Ovary (tissue), 9 donors: ENCODE data around the gene ATN1. TPM values are rescaled to one million over a fixed set of nuclear protein-coding genes. Genes with fewer than 3 reads are reported as not detected.

Experiments
- DNase-seq, 5 donors: peaks; one replicate each; pipeline ENCODE4 v3.0.0-alpha.2; 2019 to 2020
- H3K27ac ChIP-seq, 2 donors: fragments of 200-600 bp; one replicate each; pipeline versions ENCODE4 v1.5.1 to v1.8.0; 2019 to 2022
- H3K27me3 ChIP-seq: fragments of 200-600 bp; one replicate; pipeline ENCODE4 v1.8.0; 2022
- H3K36me3 ChIP-seq: fragments of 200-600 bp; sonication (generic); one replicate; pipeline ENCODE4 v1.5.1; 2019
- H3K4me1 ChIP-seq: one replicate; pipeline ENCODE4 v1.8.1; 2013; ENCODE audit warnings: mild to moderate bottlenecking, moderate library complexity; ENCODE audit not compliant: insufficient read depth
- H3K4me3 ChIP-seq: fragments of 200-600 bp; sonication (generic); one replicate; pipeline ENCODE4 v1.5.1; 2017
- H3K9me3 ChIP-seq, 2 donors: fragments of 200-600 bp in 1 of 2; sonication (generic) in 1 of 2; one replicate each; pipeline versions ENCODE4 v1.5.1 to v1.8.1; 2013 to 2019; ENCODE audit warnings: mild to moderate bottlenecking in 1 of 2, moderate library complexity in 1 of 2
- EP300 ChIP-seq: sonication (generic); formaldehyde crosslinking; IDR thresholded peaks from one replicate; pipeline ENCODE4 v1.6.1; 2017; ENCODE audit warnings: antibody characterized with exemption
- POLR2A ChIP-seq: fragments of 450-650 bp; IDR thresholded peaks from one replicate; pipeline ENCODE4 v1.6.1; 2017; ENCODE audit warnings: antibody characterized with exemption, mild to moderate bottlenecking, moderate library complexity
- WGBS, 3 donors: extraction: QIAGEN DNeasy Blood & Tissue Kit in 1 of 3; methylation state at CpG; one replicate each; pipeline versions ENCODE4 v1.1.5 to v1.1.7; 2013 to 2017; 5-methylcytosine and 5-hydroxymethylcytosine counted together
- intact Hi-C, 4 donors: fragments of 100-400 bp; cut with DNase I; formaldehyde crosslinking; loops; one replicate each; pipeline versions ENCODE4 v1.11.0 to v1.15.1; 2022 to 2023
- polyA plus RNA-seq, 2 donors: library from polyadenylated mRNA; stranded (reverse); fragments of 200-250 nt in 1 of 2; fragments of 350-450 nt in 1 of 2; fragmentation: Illumina TruSeq in 1 of 2; extraction: RNeasy Lipid Tissue Mini Kit (QIAGEN cat#74804) in 1 of 2; gene quantifications; one replicate each; pipeline ENCODE4 v1.2.3, GENCODE V29; 2013 to 2014
- total RNA-seq, 7 donors: library from RNA; depleted of rRNA in 2 of 7; stranded (reverse); fragments of >200 nt in 2 of 7; fragmentation: NEBNext Ultra II Directional in 3 of 7; extraction: Animal tissue kit (Norgen Biotek cat#: 25700) in 3 of 7; gene quantifications; one replicate each; pipeline versions ENCODE4 v1.1.0 to v1.2.4, GENCODE V29; 2016 to 2023
- TF ChIP-seq, protein P1 (sequence below), 3 donors: fragments of 450-650 bp in 2 of 3; fragments of 200-600 bp in 1 of 3; IDR thresholded peaks; one replicate each; pipeline versions ENCODE4 v1.5.1 to v1.8.0; 2016 to 2022; ENCODE audit warnings: antibody characterized with exemption in 3 of 3, mild to moderate bottlenecking in 1 of 3
- donor health status: DM: no; HTN: no; CAD: no; lungs with moderate emphysema.
- donor health status: DM: no; HTN: no; CAD: no.
- donor health status: Bipolar disorder and iron deficiency.
- donor health status: DM: yes; HTN: yes; CAD: no.
- donor health status: DM: no; HTN: no; CAD: no.
- donor health status: DM: yes; HTN: yes; CAD: no.

Gene ATN1
- total and polyA plus RNA-seq, 9 donors: 41.6 to 324 (median 197) TPM

DNA sequence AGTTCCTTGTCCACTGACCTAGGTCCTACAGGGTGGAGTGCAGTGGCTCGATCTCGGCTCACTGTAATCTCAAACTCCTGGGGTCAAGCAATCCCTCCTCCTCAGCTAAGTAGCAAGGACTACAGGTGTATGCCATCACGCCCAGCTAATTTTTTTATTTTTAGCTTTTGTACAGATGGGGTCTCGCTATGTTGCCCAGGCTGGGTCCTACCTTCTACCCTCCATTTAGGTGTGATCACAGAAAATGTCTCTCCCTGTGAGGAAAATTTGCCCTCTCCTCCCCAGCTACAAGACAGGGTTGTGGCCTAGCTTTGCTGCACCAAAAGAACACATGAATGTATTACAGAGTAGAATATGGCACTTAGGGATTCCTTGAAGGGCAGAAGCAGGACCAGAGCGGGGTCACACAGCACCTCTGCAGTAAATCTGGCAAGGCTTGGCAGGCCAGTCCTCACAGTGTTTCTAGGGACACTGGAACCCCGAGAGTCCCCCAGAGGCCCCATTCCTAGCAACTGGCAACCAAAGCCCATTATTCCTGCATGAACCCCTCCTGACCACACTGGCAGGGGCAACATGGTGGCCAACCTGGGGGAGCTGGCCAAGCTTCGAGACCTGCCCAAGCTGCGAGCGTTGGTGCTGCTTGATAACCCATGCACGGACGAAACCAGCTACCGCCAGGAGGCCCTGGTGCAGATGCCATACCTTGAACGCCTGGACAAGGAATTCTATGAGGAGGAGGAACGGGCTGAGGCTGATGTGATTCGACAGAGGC, 15.4 kb upstream of the ATN1 start:
- intact Hi-C loops: no loop called here
- H3K9me3 ChIP-seq: no peaks in the 10 kb centered on the region
- H3K27me3 ChIP-seq: no peaks in the 10 kb centered on the region
- 58 to 77% (median 66%) methylated on average over 15 of the region's 15 CpGs for WGBS, 3 donors
- H3K27ac ChIP-seq: no peak overlapping the region
- no peak for TF ChIP-seq POLR2A
- no peaks in the 10 kb centered on the region for H3K36me3 ChIP-seq
- DNase-seq: peak in 1 of 5 donors; percentile 34
- H3K4me3 ChIP-seq: no peak overlapping the region
- H3K4me1 ChIP-seq: peaks cover 4% of the 10 kb centered on the region

DNA sequence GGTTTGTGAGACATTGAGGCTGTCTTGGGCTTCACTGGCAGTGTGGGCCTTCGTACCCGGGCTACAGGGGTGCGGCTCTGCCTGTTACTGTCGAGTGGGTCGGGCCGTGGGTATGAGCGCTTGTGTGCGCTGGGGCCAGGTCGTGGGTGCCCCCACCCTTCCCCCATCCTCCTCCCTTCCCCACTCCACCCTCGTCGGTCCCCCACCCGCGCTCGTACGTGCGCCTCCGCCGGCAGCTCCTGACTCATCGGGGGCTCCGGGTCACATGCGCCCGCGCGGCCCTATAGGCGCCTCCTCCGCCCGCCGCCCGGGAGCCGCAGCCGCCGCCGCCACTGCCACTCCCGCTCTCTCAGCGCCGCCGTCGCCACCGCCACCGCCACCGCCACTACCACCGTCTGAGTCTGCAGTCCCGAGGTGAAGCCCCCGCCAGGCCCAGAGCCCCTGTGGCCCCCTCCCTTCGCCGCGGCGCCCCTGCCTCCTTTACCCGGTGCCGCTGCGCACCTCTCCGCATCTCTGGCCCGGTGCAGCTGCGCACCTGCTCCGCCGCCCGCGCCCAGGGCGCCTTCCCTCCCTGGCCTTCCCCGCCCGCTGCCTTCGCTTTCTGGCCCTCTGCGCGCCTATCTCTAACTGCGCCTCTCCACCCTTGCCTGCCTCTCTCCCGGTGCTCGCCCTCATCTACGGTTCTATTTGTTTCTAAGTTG, 13.4 kb upstream of the ATN1 start, which contains the start of gene ENO2:
TSS of gene ENO2 (plus strand) at position 335 of the 701 bp plus-strand sequence. CDS start 1,253 bp downstream, outside the sequence.
- H3K4me3 ChIP-seq: peak within 1 kb of the TSS; percentile 78
- H3K36me3 ChIP-seq: no peaks in the 10 kb centered on the region
- peak; percentile 73 to 84 (median 77) for DNase-seq
- no peak for TF ChIP-seq EP300
- peak; percentile 39 for TF ChIP-seq POLR2A
- no peaks in the 10 kb centered on the region for H3K9me3 ChIP-seq
- 0 to 1% (median 1%) methylated on average over 49 to 68 of the region's 68 CpGs for WGBS, 3 donors
- no peaks in the 10 kb centered on the region for H3K27me3 ChIP-seq
- peaks cover 4% of the 10 kb centered on the region for H3K4me1 ChIP-seq
- intact Hi-C loops: no loop called here
- H3K27ac ChIP-seq: peak within 1 kb of the TSS in 1 of 2 donors; percentile 26

DNA sequence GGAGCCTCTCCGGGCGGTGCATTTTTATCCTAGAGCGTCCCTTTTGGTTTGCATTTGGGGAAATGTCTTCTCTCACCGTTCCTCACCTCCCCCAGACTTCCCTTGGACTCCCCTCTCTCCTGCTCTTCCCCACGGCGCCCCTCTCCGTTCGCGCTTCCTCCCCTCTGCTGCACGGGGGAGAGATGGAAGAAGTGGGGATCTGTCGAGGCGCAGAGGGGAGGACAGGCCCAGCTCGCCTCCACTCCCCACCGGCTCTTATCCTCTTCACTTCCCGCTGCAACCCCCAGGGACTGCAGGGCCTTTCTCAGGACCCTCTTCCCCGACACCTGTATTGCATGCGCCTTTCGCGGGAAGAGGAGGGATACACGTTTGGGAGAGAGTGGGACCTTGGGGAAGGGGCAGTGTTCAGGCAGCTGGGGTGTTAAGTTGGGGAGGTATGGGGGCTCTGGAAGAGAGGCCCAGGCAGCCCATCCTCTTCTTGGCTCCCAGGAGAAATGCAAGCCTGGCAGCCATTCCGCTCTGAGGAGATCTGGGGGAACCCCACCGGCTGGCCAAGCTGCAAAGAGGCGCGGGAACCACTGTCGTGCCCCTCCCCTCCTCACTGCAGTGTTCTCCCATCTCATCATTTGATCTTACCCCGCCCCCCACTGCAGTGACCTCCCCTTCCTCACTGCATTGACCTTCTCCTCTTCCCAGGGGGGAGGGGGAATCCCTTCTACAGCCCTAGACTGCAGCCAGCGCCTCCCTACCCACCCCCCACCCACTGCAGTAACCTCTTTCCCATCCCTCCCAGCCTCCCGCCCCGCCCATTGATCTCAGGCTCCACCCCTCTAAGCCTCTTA, 12.6 kb upstream of the ATN1 start:
- Histone ChIP-seq H3K27me3 (no peaks in the 10 kb centered on the region), H3K4me1 (peaks cover 4% of the 10 kb centered on the region), H3K9me3 (no peaks in the 10 kb centered on the region), H3K27ac (no peak overlapping the region), H3K36me3 (no peaks in the 10 kb centered on the region), H3K4me3 (peak overlapping the region; percentile 78)
- TF ChIP-seq, protein P1, sequence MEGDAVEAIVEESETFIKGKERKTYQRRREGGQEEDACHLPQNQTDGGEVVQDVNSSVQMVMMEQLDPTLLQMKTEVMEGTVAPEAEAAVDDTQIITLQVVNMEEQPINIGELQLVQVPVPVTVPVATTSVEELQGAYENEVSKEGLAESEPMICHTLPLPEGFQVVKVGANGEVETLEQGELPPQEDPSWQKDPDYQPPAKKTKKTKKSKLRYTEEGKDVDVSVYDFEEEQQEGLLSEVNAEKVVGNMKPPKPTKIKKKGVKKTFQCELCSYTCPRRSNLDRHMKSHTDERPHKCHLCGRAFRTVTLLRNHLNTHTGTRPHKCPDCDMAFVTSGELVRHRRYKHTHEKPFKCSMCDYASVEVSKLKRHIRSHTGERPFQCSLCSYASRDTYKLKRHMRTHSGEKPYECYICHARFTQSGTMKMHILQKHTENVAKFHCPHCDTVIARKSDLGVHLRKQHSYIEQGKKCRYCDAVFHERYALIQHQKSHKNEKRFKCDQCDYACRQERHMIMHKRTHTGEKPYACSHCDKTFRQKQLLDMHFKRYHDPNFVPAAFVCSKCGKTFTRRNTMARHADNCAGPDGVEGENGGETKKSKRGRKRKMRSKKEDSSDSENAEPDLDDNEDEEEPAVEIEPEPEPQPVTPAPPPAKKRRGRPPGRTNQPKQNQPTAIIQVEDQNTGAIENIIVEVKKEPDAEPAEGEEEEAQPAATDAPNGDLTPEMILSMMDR (IDR thresholded peaks at IDR 0.05): no peak
- TF ChIP-seq EP300 (no peak), POLR2A (no peak)
- 13 to 17% (median 14%) methylated on average over 29 of the region's 29 CpGs for WGBS, 3 donors
- DNase-seq: peak in 1 of 5 donors; percentile 36
- intact Hi-C loops: no loop called here

DNA sequence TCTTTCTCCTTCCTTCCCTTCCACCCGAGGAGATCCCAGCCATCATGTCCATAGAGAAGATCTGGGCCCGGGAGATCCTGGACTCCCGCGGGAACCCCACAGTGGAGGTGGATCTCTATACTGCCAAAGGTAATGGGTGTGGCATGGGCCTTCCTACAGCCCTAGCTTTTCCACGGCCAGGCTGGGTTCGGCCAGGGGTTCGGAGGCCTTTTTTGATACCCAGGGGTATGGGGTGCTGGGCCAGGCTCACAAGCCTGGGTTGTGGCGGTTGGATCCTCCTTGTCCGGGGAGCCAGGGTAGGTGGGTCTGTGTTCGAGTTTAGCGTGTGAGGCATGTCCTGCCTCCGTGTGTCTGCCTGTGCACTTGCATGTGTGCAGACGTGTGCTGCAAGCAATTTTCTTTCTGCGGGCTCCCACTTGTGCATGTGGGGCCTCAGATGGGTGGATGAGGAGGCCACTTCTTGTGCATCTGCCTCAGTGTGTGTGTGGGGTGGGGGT, 11.9 kb upstream of the ATN1 start:
- Histone ChIP-seq H3K4me1 (peaks cover 4% of the 10 kb centered on the region), H3K4me3 (no peak overlapping the region), H3K27me3 (no peaks in the 10 kb centered on the region), H3K36me3 (no peaks in the 10 kb centered on the region), H3K27ac (no peak overlapping the region), H3K9me3 (no peaks in the 10 kb centered on the region)
- intact Hi-C loops: no loop called here
- TF ChIP-seq, protein P1 (IDR thresholded peaks at IDR 0.05): no peak
- TF ChIP-seq POLR2A (no peak), EP300 (no peak)
- WGBS, 3 donors: 76 to 78% (median 77%) methylated on average over 14 of the region's 14 CpGs
- DNase-seq: peak in 1 of 5 donors; percentile 34
